Epidermal melanocyte (primary cell): ENCODE measurements around the gene ZNF668.

Experiments
- DNase-seq: peaks from one replicate; pipeline ENCODE4 v3.0.0; 2011; ENCODE audit warnings: low spot score; ENCODE audit not compliant: insufficient read length

Gene ZNF668

DNA sequence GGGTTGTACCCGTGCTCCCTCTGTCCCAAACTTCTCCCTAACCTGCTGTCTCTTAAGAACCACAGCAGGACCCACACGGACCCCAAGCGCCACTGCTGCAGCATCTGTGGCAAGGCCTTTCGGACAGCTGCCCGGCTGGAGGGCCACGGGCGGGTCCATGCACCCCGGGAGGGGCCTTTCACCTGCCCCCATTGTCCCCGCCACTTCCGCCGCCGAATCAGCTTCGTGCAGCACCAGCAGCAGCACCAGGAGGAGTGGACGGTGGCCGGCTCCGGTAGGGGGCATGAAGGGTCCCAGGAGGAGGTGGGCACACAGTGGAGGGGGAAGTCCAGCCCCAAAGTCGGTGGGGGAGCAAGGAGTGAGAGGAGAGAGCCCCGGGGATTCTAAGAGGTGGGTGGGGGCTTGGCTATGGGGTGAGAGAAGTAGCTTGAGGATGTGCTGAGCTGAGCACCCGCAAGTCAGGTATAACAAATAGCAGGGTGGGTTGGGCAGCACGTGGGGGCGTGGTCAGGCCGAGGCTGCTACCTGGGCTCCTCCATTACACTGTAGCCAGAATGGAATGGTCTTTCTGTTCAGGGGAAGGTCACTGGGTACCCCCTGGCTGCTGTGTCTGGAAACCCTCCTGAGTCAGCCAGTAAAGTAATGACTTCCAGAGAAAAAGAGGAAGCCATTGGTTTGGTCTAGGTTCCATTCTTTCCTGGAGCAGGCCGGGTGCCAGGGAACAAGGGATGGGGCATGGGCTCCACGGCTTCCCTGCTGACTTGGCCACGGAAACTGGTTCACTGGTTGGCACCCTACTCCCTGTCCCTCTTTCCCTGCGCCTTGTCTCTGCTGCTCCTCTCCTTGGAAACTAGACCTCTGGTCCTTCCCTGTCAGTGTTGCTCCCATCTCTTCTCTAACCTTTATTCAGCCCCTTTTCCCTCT is 7.7 kb upstream of the ZNF668 start:
- DNase-seq, result peak; percentile 15

DNA sequence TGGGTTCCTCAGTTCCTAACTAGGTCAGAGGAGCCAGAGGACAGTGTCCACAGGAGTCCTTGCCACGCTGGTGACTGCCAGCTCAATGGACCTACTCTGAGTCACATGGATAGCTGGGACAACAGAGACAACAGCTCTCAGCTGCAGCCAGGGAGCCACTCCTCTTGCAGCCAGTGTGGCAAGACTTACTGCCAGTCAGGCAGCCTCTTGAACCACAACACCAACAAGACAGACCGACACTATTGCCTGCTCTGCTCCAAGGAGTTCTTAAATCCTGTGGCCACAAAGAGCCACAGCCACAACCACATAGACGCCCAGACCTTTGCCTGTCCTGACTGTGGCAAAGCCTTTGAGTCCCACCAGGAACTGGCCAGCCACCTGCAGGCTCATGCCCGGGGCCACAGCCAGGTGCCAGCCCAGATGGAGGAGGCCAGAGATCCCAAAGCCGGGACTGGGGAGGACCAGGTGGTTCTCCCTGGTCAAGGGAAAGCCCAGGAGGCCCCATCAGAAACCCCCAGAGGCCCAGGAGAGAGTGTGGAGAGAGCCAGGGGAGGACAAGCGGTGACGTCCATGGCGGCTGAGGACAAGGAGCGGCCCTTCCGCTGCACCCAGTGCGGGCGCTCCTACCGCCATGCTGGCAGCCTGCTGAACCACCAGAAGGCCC is 6.8 kb upstream of the ZNF668 start:
- no peak for DNase-seq

- DNase-seq, result no peak
Observed at GRCh38 chr16:31080035-31080629, 6.1 kb upstream of the ZNF668 start.

DNA sequence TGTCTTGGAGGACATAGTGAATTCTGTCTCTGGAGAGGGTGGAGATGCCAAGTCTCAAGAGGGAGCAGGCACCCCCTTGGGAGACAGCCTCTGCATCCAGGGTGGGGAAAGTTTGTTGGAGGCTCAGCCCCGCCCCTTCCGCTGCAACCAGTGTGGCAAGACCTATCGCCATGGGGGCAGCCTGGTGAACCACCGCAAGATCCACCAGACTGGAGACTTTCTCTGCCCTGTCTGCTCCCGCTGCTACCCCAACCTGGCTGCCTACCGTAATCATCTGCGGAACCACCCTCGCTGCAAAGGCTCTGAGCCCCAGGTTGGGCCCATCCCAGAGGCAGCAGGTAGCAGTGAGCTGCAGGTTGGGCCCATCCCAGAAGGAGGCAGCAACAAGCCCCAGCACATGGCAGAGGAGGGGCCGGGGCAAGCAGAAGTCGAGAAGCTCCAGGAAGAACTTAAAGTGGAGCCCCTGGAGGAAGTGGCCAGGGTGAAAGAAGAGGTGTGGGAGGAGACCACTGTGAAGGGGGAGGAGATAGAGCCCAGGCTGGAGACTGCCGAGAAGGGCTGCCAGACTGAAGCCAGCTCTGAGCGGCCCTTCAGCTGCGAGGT is 5.4 kb upstream of the ZNF668 start:
- peak; percentile 11 for DNase-seq

DNA sequence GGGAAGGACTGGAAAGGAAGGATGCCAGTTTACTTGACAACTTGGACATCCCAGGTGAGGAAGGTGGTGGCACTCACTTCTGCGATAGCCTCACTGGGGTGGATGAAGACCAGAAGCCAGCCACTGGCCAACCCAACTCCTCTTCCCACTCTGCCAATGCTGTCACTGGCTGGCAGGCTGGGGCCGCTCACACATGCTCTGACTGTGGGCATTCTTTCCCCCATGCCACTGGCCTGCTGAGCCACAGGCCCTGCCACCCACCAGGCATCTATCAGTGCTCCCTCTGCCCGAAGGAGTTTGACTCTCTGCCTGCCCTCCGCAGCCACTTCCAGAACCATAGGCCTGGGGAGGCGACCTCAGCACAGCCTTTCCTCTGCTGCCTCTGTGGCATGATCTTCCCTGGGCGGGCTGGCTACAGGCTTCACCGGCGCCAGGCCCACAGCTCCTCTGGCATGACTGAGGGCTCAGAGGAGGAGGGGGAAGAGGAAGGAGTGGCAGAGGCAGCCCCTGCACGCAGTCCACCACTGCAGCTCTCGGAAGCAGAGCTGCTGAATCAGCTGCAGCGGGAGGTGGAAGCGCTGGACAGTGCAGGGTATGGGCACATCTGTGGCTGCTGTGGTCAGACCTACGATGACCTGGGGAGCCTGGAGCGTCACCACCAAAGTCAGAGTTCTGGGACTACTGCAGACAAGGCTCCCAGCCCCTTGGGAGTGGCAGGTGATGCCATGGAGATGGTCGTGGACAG is 4.7 kb upstream of the ZNF668 start:
- peak; percentile 12 for DNase-seq

DNA sequence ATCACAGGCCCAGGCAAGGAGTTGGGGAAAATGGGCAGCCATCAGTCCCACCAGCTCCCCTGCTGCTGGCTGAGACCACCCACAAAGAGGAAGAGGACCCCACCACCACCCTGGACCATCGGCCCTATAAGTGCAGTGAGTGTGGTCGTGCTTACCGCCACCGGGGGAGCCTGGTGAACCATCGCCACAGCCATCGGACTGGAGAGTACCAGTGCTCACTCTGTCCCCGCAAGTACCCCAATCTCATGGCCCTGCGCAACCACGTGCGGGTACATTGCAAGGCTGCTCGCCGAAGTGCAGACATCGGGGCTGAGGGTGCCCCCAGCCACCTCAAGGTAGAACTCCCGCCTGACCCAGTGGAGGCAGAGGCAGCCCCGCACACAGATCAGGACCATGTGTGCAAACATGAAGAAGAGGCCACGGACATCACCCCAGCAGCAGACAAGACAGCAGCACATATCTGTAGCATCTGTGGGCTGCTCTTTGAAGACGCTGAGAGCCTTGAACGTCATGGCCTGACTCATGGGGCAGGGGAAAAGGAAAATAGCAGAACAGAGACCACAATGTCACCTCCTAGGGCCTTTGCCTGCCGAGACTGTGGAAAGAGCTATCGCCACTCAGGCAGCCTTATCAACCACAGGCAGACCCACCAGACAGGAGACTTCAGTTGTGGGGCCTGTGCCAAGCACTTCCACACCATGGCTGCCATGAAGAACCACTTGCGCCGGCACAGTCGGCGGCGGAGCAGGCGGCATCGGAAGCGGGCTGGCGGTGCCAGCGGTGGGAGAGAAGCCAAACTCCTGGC is 3.8 kb upstream of the ZNF668 start:
- peak; percentile 6 for DNase-seq

DNA sequence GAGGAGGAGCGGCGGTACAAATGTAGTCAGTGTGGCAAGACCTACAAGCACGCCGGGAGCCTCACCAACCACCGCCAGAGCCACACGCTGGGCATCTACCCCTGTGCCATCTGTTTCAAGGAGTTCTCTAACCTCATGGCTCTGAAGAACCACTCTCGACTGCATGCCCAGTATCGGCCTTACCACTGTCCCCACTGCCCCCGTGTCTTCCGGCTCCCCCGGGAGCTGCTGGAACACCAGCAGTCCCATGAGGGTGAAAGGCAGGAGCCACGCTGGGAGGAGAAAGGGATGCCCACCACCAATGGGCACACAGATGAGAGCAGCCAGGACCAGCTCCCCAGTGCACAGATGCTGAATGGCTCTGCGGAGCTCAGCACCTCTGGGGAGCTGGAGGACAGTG is 3.0 kb upstream of the ZNF668 start:
- no peak for DNase-seq

- DNase-seq, result no peak
Observed at GRCh38 chr16:31076319-31076718, 2.3 kb upstream of the ZNF668 start.

- DNase-seq, result no peak
Observed at GRCh38 chr16:31074814-31075183, 759 bp upstream of the ZNF668 start.

GRCh38 chr16:31073142-31073969 is 684 bp downstream of the ZNF668 start:
- DNase-seq, result peak; percentile 97

GRCh38 chr16:31072540-31073141 is 1.4 kb downstream of the ZNF668 start:
- DNase-seq, result no peak

GRCh38 chr16:31071861-31072260 is 2.2 kb downstream of the ZNF668 start:
- DNase-seq, result no peak

GRCh38 chr16:31067342-31067741 is 6.7 kb downstream of the ZNF668 start:
- DNase-seq, result no peak

DNA sequence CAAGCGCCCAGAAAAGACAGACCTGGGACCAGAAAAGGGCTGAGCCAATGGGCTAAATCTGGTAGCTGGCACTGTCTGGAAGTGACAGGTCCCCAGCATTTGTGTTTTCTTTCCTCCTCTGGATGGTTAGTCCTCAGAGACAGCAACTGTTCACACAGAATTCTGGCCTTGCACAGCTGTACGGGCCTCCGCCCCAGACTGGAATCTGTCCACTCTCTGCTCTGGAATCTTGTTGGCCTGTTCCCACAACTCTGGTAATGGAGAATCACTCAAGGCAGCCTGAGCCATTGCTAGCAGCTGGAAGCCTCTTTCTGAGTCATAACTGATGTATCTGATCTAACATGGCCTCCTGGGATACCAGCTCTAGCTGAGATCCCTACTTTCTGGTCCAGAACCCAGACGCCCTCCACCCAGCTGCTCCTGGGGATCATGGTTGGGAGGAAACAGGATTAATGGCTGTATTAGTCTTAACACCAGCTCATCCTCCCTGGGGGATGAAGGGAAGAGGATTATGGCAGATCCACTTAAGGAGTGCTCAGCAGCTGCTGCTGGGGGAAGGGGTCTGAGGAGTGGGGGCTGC is 9.1 kb downstream of the ZNF668 start:
- peak; percentile 84 for DNase-seq

DNA sequence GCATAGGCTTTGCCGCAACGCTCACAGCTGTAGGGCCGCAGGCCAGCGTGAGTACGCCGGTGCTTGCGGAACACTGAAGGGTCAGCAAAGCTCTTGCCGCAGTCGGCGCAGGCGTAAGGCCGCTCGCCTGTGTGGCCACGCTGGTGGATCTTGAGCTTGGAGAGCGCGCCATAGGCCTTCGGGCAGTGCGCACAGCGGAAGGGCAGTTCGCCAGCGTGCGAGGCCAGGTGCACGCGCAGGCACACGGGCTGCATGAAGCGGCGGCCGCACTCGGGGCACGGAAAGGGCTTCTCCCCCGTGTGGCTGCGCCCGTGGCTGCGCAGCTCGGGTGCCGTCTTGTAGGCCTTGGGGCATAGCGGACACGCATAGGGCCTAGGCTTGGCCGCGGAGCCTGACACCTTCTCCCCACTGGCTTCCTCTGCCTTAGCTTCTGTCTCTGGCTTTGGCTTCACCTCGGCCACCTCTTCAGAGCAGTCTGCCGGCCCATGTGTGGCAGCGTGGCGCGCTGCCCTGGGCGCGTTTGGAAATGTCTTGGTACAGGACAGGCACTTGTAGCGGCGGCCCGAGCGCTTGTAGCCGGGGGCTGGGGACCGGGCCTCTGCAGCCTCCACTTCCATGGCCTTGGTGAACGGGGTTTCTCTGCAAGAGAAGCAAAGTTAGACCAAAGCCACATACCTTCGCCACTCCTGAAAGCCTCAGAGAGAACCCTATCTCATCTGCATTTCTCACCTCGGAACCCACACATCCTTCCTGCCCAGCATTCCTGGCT is 10.0 kb downstream of the ZNF668 start:
- DNase-seq, result no peak

DNA sequence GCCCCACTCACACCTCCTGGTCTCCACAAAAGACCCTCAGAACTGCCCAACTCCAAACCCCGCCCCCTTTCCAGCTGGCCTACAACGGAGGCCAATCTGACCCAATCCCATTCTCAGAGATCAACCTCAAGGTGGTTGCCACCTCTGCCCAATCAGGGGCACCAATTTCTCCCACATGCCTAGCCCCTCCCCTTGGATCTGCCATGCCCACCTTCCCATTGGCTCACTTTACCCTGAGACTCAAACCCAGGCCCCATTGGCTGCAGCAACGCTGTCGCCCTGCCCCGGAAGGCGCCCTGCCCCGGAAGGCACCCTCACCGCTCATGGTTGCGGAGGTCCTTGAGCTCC is 10.6 kb downstream of the ZNF668 start:
- DNase-seq, result no peak

DNA sequence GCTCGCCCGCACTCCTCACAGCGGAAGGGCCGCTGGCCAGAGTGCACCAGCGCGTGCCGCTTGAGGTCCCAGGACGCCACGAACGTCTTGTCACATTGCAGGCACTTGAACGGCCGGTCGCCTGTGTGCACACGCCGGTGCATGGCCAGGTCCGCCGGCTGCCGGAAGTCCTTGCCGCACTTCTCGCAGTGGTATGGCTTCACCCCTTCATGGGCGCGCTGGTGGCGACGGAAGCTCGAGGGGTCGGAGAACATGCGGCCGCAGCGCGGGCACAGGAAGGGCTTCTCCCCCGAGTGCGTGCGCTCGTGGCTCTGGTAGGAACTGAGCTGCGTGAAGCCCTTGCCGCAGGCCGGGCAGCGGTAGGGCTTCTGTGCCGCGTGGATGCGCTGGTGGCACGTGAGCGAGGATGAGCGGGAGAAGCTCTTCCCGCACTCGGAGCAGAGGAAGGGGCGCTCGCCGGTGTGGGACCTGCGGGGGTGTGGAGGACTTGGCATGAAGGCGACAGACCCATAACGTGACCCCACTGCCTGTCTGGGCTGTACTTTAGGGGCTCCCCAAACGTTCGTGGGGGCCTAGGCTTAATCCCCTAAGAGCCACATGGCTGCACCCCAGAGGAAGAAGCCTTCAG is 12.1 kb downstream of the ZNF668 start:
- DNase-seq, result no peak
